ACC112 (cell line): ENCODE results near the gene RBCK1.

Experiments used
- H2AFZ ChIP-seq: fragments of 200-600 bp; sonication (generic); one replicate; pipeline ENCODE4 v1.6.0; 2017; ENCODE audit warnings: antibody characterized with exemption, low read length; ENCODE audit not compliant: unreplicated experiment
- H3K27ac ChIP-seq: fragments of 200-600 bp; sonication (generic); 2 replicates; pipeline ENCODE4 v1.5.1; 2014; ENCODE audit warnings: low read depth, mild to moderate bottlenecking, antibody characterized with exemption, low read length, moderate library complexity
- H3K27me3 ChIP-seq: fragments of 200-600 bp; sonication (generic); 2 replicates; pipeline ENCODE4 v1.6.1; 2014; ENCODE audit warnings: mild to moderate bottlenecking, antibody characterized with exemption, low read length, moderate library complexity, mixed read lengths; ENCODE audit not compliant: insufficient read depth
- H3K36me3 ChIP-seq: fragments of 200-600 bp; sonication (generic); 2 replicates; pipeline ENCODE4 v1.6.1; 2016; ENCODE audit warnings: mild to moderate bottlenecking, antibody characterized with exemption, low read length, moderate library complexity, mixed read lengths; ENCODE audit not compliant: insufficient read depth
- H3K4me1 ChIP-seq: fragments of 200-600 bp; sonication (generic); one replicate; pipeline ENCODE4 v1.6.1; 2016; ENCODE audit warnings: low read length, mixed read lengths; ENCODE audit not compliant: insufficient read depth, unreplicated experiment, control insufficient read depth
- H3K4me3 ChIP-seq: fragments of 200-600 bp; sonication (generic); 2 replicates; pipeline ENCODE4 v1.5.1; 2014; ENCODE audit warnings: mild to moderate bottlenecking, low read depth, low read length
- H3K79me2 ChIP-seq: fragments of 200-600 bp; sonication (generic); one replicate; pipeline ENCODE4 v1.6.0; 2016; ENCODE audit warnings: low read length; ENCODE audit not compliant: control insufficient read depth, unreplicated experiment, insufficient read depth

Gene RBCK1

GRCh38 chr20:432677-433299, 24.7 kb downstream of the RBCK1 start:
- 0 out of 2 replicates have a peak, but pooled peaks cover 7% of the 10 kb centered on the region for H3K36me3 ChIP-seq
- no peaks in the 10 kb centered on the region for H3K79me2 ChIP-seq
- no peak overlapping the region for H3K4me3 ChIP-seq
- no peaks in the 10 kb centered on the region for H3K27me3 ChIP-seq
- H3K27ac ChIP-seq: no peak overlapping the region
- peaks cover 4% of the 10 kb centered on the region for H3K4me1 ChIP-seq
- H2AFZ ChIP-seq: no peak overlapping the region

- 0 out of 2 replicates have a peak overlapping the region, but pooled peaks have one; percentile 9 for H3K27ac ChIP-seq
- no peaks in the 10 kb centered on the region for H3K27me3 ChIP-seq
- peaks cover 4% of the 10 kb centered on the region for H3K4me1 ChIP-seq
- H3K36me3 ChIP-seq: peaks cover 8% of the 10 kb centered on the region; the same call in 1 of the 2 replicates
- no peak overlapping the region for H2AFZ ChIP-seq
- no peak overlapping the region for H3K4me3 ChIP-seq
- no peaks in the 10 kb centered on the region for H3K79me2 ChIP-seq
These were observed 25.3 kb downstream of the RBCK1 start for GRCh38 chr20:433300-433975.

GRCh38 chr20:434221-434620, 26.1 kb downstream of the RBCK1 start:
- no peaks in the 10 kb centered on the region for H3K79me2 ChIP-seq
- H3K27me3 ChIP-seq: no peaks in the 10 kb centered on the region
- H3K27ac ChIP-seq: no peak overlapping the region
- H3K4me3 ChIP-seq: no peak overlapping the region
- no peak overlapping the region for H2AFZ ChIP-seq
- peaks cover 4% of the 10 kb centered on the region for H3K4me1 ChIP-seq
- peaks cover 11% of the 10 kb centered on the region; the same call in 1 of the 2 replicates for H3K36me3 ChIP-seq

GRCh38 chr20:434661-435419, 26.7 kb downstream of the RBCK1 start:
- no peak overlapping the region for H3K27ac ChIP-seq

GRCh38 chr20:435558-435957, 27.5 kb downstream of the RBCK1 start:
- no peak overlapping the region for H3K4me3 ChIP-seq
- H3K4me1 ChIP-seq: peaks cover 4% of the 10 kb centered on the region
- H3K79me2 ChIP-seq: no peaks in the 10 kb centered on the region
- no peaks in the 10 kb centered on the region for H3K27me3 ChIP-seq
- no peak overlapping the region for H2AFZ ChIP-seq
- H3K36me3 ChIP-seq: peaks cover 21% of the 10 kb centered on the region; the same call in 1 of the 2 replicates
- H3K27ac ChIP-seq: no peak overlapping the region

More at GRCh38 chr20:434661-435419, 26.7 kb downstream of the RBCK1 start:
- Histone ChIP-seq H3K36me3 (peaks cover 14% of the 10 kb centered on the region; the same call in 1 of the 2 replicates), H3K79me2 (no peaks in the 10 kb centered on the region), H2AFZ (no peak overlapping the region), H3K4me3 (no peak overlapping the region), H3K27me3 (no peaks in the 10 kb centered on the region), H3K4me1 (peaks cover 4% of the 10 kb centered on the region)

- Histone ChIP-seq H3K4me3 (no peak overlapping the region), H2AFZ (no peak overlapping the region), H3K27me3 (no peaks in the 10 kb centered on the region), H3K36me3 (peaks cover 30% of the 10 kb centered on the region; the same call in 1 of the 2 replicates), H3K27ac (no peak overlapping the region), H3K79me2 (no peaks in the 10 kb centered on the region), H3K4me1 (peaks cover 4% of the 10 kb centered on the region)
These were observed 28.4 kb downstream of the RBCK1 start for GRCh38 chr20:436476-436875.

GRCh38 chr20:437787-438486, 29.8 kb downstream of the RBCK1 start:
- H3K36me3 ChIP-seq: peaks cover 41% of the 10 kb centered on the region
- no peak overlapping the region for H2AFZ ChIP-seq
- no peak overlapping the region for H3K4me3 ChIP-seq
- H3K27ac ChIP-seq: no peak overlapping the region
- peaks cover 5% of the 10 kb centered on the region for H3K79me2 ChIP-seq
- no peaks in the 10 kb centered on the region for H3K27me3 ChIP-seq
- peaks cover 4% of the 10 kb centered on the region for H3K4me1 ChIP-seq

GRCh38 chr20:438571-439469, 30.7 kb downstream of the RBCK1 start:
- Histone ChIP-seq H3K36me3 (peaks cover 41% of the 10 kb centered on the region), H3K27me3 (no peaks in the 10 kb centered on the region), H2AFZ (no peak overlapping the region), H3K4me1 (no peaks in the 10 kb centered on the region), H3K79me2 (peaks cover 10% of the 10 kb centered on the region), H3K27ac (no peak overlapping the region), H3K4me3 (no peak overlapping the region)

- Histone ChIP-seq H3K79me2 (peaks cover 10% of the 10 kb centered on the region), H3K27me3 (no peaks in the 10 kb centered on the region), H3K4me1 (peaks cover 7% of the 10 kb centered on the region), H2AFZ (no peak overlapping the region), H3K4me3 (no peak overlapping the region), H3K36me3 (peaks cover 41% of the 10 kb centered on the region), H3K27ac (no peak overlapping the region)
These were observed 32.0 kb downstream of the RBCK1 start for GRCh38 chr20:440148-440547.
